SK-N-SH treated with all-trans-retinoic acid at 6 μM for 48 hours (cell line): ENCODE measurements around the gene ASNSD1.

ENCODE experiments used
- ATAC-seq: fragments of 200-7000 bp; cut with Tn5 transposase; 3 replicates; pipeline ENCODE4 v1.9.1; 2020; ENCODE audit warnings: mild to moderate bottlenecking, moderate library complexity
- ARNTL ChIP-seq: fragments of 450-650 bp; formaldehyde crosslinking; IDR thresholded peaks from 2 replicates; pipeline ENCODE4 v1.5.0; 2020; ENCODE audit warnings: low read depth, mild to moderate bottlenecking, moderate library complexity, borderline replicate concordance
- BACH2 ChIP-seq: fragments of 250-450 bp; sonication (Bioruptor Pico); IDR thresholded peaks from 2 replicates; pipeline ENCODE4 v1.9.0; 2021; ENCODE audit warnings: mild to moderate bottlenecking, borderline replicate concordance
- CSDC2 ChIP-seq: fragments of 250-450 bp; sonication (Bioruptor Pico); IDR thresholded peaks from 2 replicates; pipeline ENCODE4 v1.5.0; 2020; ENCODE audit warnings: mild to moderate bottlenecking, moderate library complexity
- ESRRG ChIP-seq: fragments of 250-450 bp; sonication (Bioruptor Pico); IDR thresholded peaks from 2 replicates; pipeline ENCODE4 v1.6.1; 2021; ENCODE audit warnings: mild to moderate bottlenecking
- GLIS3 ChIP-seq: fragments of 250-450 bp; sonication (Bioruptor Pico); IDR thresholded peaks from 2 replicates; pipeline ENCODE4 v1.5.0; 2020; ENCODE audit warnings: mild to moderate bottlenecking, moderate library complexity
- ISL1 ChIP-seq: fragments of 250-450 bp; sonication (Bioruptor Pico); IDR thresholded peaks from 2 replicates; pipeline ENCODE4 v2.1.2; 2022; ENCODE audit warnings: mild to moderate bottlenecking, moderate library complexity
- OSR1 ChIP-seq: fragments of 250-450 bp; sonication (Bioruptor Pico); IDR thresholded peaks from 2 replicates; pipeline ENCODE4 v1.8.0; 2022; ENCODE audit warnings: moderate library complexity, mild to moderate bottlenecking, inconsistent platforms
- PPARA ChIP-seq: fragments of 250-450 bp; sonication (Bioruptor Pico); IDR thresholded peaks from 2 replicates; pipeline ENCODE4 v1.5.0; 2020; ENCODE audit warnings: mild to moderate bottlenecking, borderline replicate concordance
- RARB ChIP-seq: fragments of 250-450 bp; sonication (Bioruptor Pico); IDR thresholded peaks from 2 replicates; pipeline ENCODE4 v1.8.0; 2021; ENCODE audit warnings: mild to moderate bottlenecking, moderate library complexity
- SNAI2 ChIP-seq: fragments of 250-450 bp; sonication (Bioruptor Pico); IDR thresholded peaks from 2 replicates; pipeline ENCODE4 v1.5.0; 2020; ENCODE audit warnings: mild to moderate bottlenecking, moderate library complexity
- TCF4 ChIP-seq: fragments of 250-450 bp; sonication (Bioruptor Pico); IDR thresholded peaks from 2 replicates; pipeline ENCODE4 v1.8.0; 2021; ENCODE audit warnings: mild to moderate bottlenecking, moderate library complexity, borderline replicate concordance
- TOX ChIP-seq: fragments of 250-450 bp; sonication (Bioruptor Pico); IDR thresholded peaks from 2 replicates; pipeline ENCODE4 v1.8.0; 2021; ENCODE audit warnings: mild to moderate bottlenecking, moderate library complexity, borderline replicate concordance
- ZC3H10 ChIP-seq: fragments of 250-450 bp; sonication (Bioruptor Pico); IDR thresholded peaks from 2 replicates; pipeline ENCODE4 v1.5.1; 2021; ENCODE audit warnings: mild to moderate bottlenecking, moderate library complexity
- ZFP3 ChIP-seq: fragments of 250-450 bp; sonication (Bioruptor Pico); IDR thresholded peaks from 2 replicates; pipeline ENCODE4 v1.5.0; 2020; ENCODE audit warnings: mild to moderate bottlenecking, moderate library complexity
- ZFP30 ChIP-seq: fragments of 450-650 bp; formaldehyde crosslinking; IDR thresholded peaks from 2 replicates; pipeline ENCODE4 v1.5.0; 2022; ENCODE audit warnings: mild to moderate bottlenecking, moderate library complexity
- ZNF70 ChIP-seq: fragments of 450-650 bp; formaldehyde crosslinking; IDR thresholded peaks from 2 replicates; pipeline ENCODE4 v1.5.0; 2020; ENCODE audit warnings: mild to moderate bottlenecking, moderate library complexity
- ZNF8 ChIP-seq: fragments of 450-650 bp; formaldehyde crosslinking; IDR thresholded peaks from 2 replicates; pipeline ENCODE4 v1.5.0; 2020; ENCODE audit warnings: mild to moderate bottlenecking, moderate library complexity
- TF ChIP-seq, protein P1 (sequence below): fragments of 250-450 bp; sonication (Bioruptor Pico); IDR thresholded peaks from 2 replicates; pipeline ENCODE4 v1.5.1; 2020; ENCODE audit warnings: low read depth, mild to moderate bottlenecking, moderate library complexity
- TF ChIP-seq, protein P2 (sequence below): fragments of 250-450 bp; sonication (Bioruptor Pico); IDR thresholded peaks from 2 replicates; pipeline ENCODE4 v1.5.0; 2020; ENCODE audit warnings: mild to moderate bottlenecking, moderate library complexity
- TF ChIP-seq, protein P3 (sequence below): fragments of 250-450 bp; sonication (Bioruptor Pico); IDR thresholded peaks from 2 replicates; pipeline ENCODE4 v1.8.0; 2021; ENCODE audit warnings: low read depth, mild to moderate bottlenecking, moderate library complexity, borderline replicate concordance
- TF ChIP-seq, protein P4 (sequence below): fragments of 250-450 bp; sonication (Bioruptor Pico); IDR thresholded peaks from 2 replicates; pipeline ENCODE4 v1.5.1; 2021; ENCODE audit warnings: mild to moderate bottlenecking, moderate library complexity
- TF ChIP-seq, protein P5 (sequence below): fragments of 250-450 bp; sonication (Bioruptor Pico); IDR thresholded peaks from 2 replicates; pipeline ENCODE4 v1.8.0; 2020; ENCODE audit warnings: mild to moderate bottlenecking, moderate library complexity, borderline replicate concordance

ASNSD1 gene

DNA sequence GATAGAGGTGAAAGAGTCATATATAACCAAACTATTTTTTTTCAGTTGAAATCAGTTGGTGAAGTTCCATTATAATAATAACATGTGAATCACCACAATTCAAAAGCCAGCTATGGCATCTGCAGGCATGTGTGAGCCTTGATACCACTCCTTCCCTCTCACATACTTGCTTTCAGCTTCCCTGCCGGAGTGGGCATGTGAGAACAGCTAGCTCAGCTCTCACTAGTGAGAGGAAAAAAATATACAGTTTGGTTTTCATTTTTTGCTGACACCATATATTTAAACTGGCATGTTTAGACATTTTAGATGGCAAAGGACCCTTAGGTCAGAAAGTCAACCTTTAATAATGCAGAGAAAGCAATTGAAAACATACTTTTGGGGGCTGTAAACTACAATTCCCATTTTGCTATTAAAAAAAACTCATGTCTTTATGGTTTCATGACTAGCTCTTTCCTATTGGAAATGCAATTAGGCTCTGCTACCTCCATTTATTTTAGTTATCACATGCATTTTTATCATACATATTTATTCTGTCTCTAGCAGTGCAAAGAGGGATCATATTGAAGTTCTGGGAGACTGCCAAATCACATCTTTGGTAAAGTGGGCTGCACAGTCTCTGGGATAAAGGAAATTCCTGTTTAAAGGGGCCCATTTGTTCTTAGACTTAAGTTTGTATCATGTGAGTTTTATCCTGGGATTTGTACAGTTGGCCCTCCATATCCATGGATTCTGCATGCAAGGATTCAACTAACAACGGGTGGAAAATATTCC is 47.4 kb upstream of the ASNSD1 start:
- TF ChIP-seq ARNTL (CRISPR knock-in tag) (no peak), ISL1 (CRISPR knock-in tag) (peak; percentile 64)
- ATAC-seq: peak; percentile 86

DNA sequence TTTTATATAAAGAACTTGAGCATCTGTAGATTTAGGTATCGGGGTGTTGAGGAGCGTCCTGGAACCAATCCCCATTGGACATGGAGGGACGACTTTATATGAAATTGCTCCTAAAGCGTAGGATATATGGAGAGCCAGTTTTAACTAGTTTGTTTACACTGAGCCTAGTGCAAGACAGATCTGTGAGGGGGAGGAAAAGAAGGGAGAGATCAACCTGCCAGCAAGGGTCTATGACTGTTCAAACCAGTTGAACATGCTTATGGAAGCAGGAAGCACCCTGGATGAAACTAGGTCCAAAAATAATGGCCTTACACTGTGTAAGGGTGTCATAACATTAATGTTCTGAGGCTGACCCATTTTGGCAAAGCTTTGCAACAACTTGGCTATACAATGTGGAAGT is 46.7 kb upstream of the ASNSD1 start:
- TF ChIP-seq ZFP30 (CRISPR knock-in tag) (no peak), ESRRG (CRISPR knock-in tag) (no peak), SNAI2 (CRISPR knock-in tag) (no peak), OSR1 (CRISPR knock-in tag) (no peak), GLIS3 (CRISPR knock-in tag) (no peak), TCF4 (CRISPR knock-in tag) (no peak), BACH2 (CRISPR knock-in tag) (no peak), RARB (CRISPR knock-in tag) (no peak), ZNF8 (CRISPR knock-in tag) (no peak), ZC3H10 (CRISPR knock-in tag) (no peak), PPARA (no peak), ZFP3 (no peak)
- TF ChIP-seq, protein P1, sequence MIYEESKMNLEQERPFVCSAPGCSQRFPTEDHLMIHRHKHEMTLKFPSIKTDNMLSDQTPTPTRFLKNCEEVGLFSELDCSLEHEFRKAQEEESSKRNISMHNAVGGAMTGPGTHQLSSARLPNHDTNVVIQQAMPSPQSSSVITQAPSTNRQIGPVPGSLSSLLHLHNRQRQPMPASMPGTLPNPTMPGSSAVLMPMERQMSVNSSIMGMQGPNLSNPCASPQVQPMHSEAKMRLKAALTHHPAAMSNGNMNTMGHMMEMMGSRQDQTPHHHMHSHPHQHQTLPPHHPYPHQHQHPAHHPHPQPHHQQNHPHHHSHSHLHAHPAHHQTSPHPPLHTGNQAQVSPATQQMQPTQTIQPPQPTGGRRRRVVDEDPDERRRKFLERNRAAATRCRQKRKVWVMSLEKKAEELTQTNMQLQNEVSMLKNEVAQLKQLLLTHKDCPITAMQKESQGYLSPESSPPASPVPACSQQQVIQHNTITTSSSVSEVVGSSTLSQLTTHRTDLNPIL (CRISPR knock-in tag): no peak
- TF ChIP-seq, protein P2, sequence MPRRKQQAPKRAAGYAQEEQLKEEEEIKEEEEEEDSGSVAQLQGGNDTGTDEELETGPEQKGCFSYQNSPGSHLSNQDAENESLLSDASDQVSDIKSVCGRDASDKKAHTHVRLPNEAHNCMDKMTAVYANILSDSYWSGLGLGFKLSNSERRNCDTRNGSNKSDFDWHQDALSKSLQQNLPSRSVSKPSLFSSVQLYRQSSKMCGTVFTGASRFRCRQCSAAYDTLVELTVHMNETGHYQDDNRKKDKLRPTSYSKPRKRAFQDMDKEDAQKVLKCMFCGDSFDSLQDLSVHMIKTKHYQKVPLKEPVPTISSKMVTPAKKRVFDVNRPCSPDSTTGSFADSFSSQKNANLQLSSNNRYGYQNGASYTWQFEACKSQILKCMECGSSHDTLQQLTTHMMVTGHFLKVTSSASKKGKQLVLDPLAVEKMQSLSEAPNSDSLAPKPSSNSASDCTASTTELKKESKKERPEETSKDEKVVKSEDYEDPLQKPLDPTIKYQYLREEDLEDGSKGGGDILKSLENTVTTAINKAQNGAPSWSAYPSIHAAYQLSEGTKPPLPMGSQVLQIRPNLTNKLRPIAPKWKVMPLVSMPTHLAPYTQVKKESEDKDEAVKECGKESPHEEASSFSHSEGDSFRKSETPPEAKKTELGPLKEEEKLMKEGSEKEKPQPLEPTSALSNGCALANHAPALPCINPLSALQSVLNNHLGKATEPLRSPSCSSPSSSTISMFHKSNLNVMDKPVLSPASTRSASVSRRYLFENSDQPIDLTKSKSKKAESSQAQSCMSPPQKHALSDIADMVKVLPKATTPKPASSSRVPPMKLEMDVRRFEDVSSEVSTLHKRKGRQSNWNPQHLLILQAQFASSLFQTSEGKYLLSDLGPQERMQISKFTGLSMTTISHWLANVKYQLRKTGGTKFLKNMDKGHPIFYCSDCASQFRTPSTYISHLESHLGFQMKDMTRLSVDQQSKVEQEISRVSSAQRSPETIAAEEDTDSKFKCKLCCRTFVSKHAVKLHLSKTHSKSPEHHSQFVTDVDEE (CRISPR knock-in tag): no peak
- TF ChIP-seq, all 23 proteins: peak for 0
- no peak for ATAC-seq

DNA sequence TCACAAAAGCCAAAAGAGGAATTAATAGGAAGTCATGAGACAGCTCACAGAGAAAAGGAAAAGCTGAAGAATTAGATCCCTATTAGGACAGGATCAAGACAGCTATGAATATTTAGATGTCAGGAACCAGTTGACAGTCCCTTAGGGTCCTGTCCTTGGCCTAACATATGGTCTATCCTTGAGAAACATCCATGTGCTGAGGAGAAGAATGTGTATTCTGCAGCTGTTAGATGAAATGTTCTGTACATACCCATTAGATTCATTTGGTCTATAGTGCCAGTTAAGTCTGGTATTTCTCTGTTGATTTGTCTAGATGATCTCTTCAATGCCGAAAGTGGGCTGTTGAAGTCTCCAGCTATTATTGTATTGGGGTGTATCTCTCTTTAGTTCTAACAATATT is 43.1 kb upstream of the ASNSD1 start:
- no peak for TF ChIP-seq GLIS3 (CRISPR knock-in tag)
- TF ChIP-seq ESRRG (CRISPR knock-in tag): no peak
- TF ChIP-seq, protein P3, sequence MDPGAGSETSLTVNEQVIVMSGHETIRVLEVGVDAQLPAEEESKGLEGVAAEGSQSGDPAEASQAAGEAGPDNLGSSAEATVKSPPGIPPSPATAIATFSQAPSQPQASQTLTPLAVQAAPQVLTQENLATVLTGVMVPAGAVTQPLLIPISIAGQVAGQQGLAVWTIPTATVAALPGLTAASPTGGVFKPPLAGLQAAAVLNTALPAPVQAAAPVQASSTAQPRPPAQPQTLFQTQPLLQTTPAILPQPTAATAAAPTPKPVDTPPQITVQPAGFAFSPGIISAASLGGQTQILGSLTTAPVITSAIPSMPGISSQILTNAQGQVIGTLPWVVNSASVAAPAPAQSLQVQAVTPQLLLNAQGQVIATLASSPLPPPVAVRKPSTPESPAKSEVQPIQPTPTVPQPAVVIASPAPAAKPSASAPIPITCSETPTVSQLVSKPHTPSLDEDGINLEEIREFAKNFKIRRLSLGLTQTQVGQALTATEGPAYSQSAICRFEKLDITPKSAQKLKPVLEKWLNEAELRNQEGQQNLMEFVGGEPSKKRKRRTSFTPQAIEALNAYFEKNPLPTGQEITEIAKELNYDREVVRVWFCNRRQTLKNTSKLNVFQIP: no peak
- TF ChIP-seq ZNF8 (CRISPR knock-in tag): no peak
- TF ChIP-seq SNAI2 (CRISPR knock-in tag): no peak
- TF ChIP-seq, protein P4, sequence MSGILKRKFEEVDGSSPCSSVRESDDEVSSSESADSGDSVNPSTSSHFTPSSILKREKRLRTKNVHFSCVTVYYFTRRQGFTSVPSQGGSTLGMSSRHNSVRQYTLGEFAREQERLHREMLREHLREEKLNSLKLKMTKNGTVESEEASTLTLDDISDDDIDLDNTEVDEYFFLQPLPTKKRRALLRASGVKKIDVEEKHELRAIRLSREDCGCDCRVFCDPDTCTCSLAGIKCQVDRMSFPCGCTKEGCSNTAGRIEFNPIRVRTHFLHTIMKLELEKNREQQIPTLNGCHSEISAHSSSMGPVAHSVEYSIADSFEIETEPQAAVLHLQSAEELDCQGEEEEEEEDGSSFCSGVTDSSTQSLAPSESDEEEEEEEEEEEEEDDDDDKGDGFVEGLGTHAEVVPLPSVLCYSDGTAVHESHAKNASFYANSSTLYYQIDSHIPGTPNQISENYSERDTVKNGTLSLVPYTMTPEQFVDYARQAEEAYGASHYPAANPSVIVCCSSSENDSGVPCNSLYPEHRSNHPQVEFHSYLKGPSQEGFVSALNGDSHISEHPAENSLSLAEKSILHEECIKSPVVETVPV (CRISPR knock-in tag): no peak
- TF ChIP-seq, protein P1 (CRISPR knock-in tag): no peak
- no peak for TF ChIP-seq CSDC2
- no peak for TF ChIP-seq OSR1 (CRISPR knock-in tag)
- no peak for TF ChIP-seq TOX
- TF ChIP-seq ZC3H10 (CRISPR knock-in tag): no peak
- no peak for TF ChIP-seq BACH2 (CRISPR knock-in tag)
- TF ChIP-seq ZNF70 (CRISPR knock-in tag): no peak
- TF ChIP-seq, protein P2 (CRISPR knock-in tag): no peak
- TF ChIP-seq, protein P5, sequence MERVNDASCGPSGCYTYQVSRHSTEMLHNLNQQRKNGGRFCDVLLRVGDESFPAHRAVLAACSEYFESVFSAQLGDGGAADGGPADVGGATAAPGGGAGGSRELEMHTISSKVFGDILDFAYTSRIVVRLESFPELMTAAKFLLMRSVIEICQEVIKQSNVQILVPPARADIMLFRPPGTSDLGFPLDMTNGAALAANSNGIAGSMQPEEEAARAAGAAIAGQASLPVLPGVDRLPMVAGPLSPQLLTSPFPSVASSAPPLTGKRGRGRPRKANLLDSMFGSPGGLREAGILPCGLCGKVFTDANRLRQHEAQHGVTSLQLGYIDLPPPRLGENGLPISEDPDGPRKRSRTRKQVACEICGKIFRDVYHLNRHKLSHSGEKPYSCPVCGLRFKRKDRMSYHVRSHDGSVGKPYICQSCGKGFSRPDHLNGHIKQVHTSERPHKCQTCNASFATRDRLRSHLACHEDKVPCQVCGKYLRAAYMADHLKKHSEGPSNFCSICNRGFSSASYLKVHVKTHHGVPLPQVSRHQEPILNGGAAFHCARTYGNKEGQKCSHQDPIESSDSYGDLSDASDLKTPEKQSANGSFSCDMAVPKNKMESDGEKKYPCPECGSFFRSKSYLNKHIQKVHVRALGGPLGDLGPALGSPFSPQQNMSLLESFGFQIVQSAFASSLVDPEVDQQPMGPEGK: no peak
- TF ChIP-seq PPARA: no peak
- ATAC-seq: no peak
